A673 (cell line): ENCODE measurements around the gene COPS9. TPM values are rescaled to one million over a fixed set of nuclear protein-coding genes. Genes with fewer than 3 reads are reported as not detected.

ENCODE experiments used
- BruUV-seq: library from RNA; stranded (reverse); fragments of 400-500 nt; replicated peaks from 2 replicates; lab custom pipeline; 2021; lab: Mats Ljungman, UMichigan
- CTCF ChIA-PET: fragments of 300-600 bp; sonication (Branson Sonifier 250); formaldehyde crosslinking; loops from one replicate; lab custom pipeline; 2022; ENCODE audit warnings: antibody characterized with exemption; lab: Charles Lee
- POLR2A ChIA-PET: fragments of 300-600 bp; sonication (Branson Sonifier 250); formaldehyde crosslinking; loops from one replicate; lab custom pipeline; 2022; ENCODE audit warnings: antibody characterized with exemption; ENCODE audit not compliant: low non-redundant PET; lab: Charles Lee
- DNase-seq: peaks from one replicate; pipeline ENCODE4 v3.0.0-alpha.2; 2015; ENCODE audit warnings: low spot score
- H3K27ac ChIP-seq: fragments of 200-600 bp; sonication (generic); 2 replicates; pipeline ENCODE4 v1.5.1; 2016; ENCODE audit warnings: mixed run types, low read depth, mild to moderate bottlenecking, mixed read lengths, antibody characterized with exemption, low read length; ENCODE audit not compliant: poor library complexity, severe bottlenecking
- H3K27me3 ChIP-seq: fragments of 200-600 bp; sonication (generic); replicated peaks from 2 replicates; pipeline ENCODE4 v1.6.1; 2017; ENCODE audit warnings: mixed run types, low read depth, mild to moderate bottlenecking, mixed read lengths, antibody characterized with exemption, low read length; ENCODE audit not compliant: insufficient read depth, poor library complexity
- H3K36me3 ChIP-seq: fragments of 200-600 bp; sonication (generic); 2 replicates; pipeline ENCODE4 v1.6.1; 2016; ENCODE audit warnings: mixed run types, mild to moderate bottlenecking, mixed read lengths, antibody characterized with exemption, low read length; ENCODE audit not compliant: insufficient read depth, poor library complexity, severe bottlenecking
- H3K4me1 ChIP-seq: fragments of 200-600 bp; sonication (generic); 2 replicates; pipeline ENCODE4 v1.6.1; 2017; ENCODE audit warnings: mixed run types, mild to moderate bottlenecking, mixed read lengths, antibody characterized with exemption, low read length; ENCODE audit not compliant: insufficient read depth, poor library complexity, severe bottlenecking
- H3K4me3 ChIP-seq: fragments of 200-600 bp; sonication (generic); 2 replicates; pipeline ENCODE4 v1.5.1; 2016; ENCODE audit warnings: low read depth, mixed run types, mild to moderate bottlenecking, mixed read lengths, low read length; ENCODE audit not compliant: poor library complexity, severe bottlenecking
- H3K9me3 ChIP-seq: fragments of 200-600 bp; sonication (generic); 2 replicates; pipeline ENCODE4 v1.6.1; 2016; ENCODE audit warnings: mixed run types, low read depth, mild to moderate bottlenecking, mixed read lengths, antibody characterized with exemption, low read length; ENCODE audit not compliant: poor library complexity, severe bottlenecking
- CTCF ChIP-seq: fragments of 300-800, 200-600 bp; sonication (generic); conservative IDR thresholded peaks from 2 replicates; pipeline ENCODE4 v1.5.1; 2017; ENCODE audit warnings: low read depth, mild to moderate bottlenecking, antibody characterized with exemption, low read length, moderate library complexity, mixed read lengths
- EZH2 ChIP-seq: fragments of 200-600 bp; sonication (generic); IDR thresholded peaks from 2 replicates; pipeline ENCODE4 v1.6.1; 2017; ENCODE audit warnings: borderline replicate concordance, low read depth, mild to moderate bottlenecking, mixed read lengths, antibody characterized with exemption, low read length; ENCODE audit not compliant: poor library complexity, severe bottlenecking
- intact Hi-C: fragments of 100-400 bp; cut with micrococcal nuclease; formaldehyde crosslinking; loops from one replicate; pipeline ENCODE4 v1.10.0; 2022; ENCODE audit not compliant: unreplicated experiment
- total RNA-seq: library from RNA; stranded (reverse); gene quantifications from 2 replicates; pipeline ENCODE4 v1.2.3, GENCODE V29; 2021

COPS9 gene
- total RNA-seq, 1 experiment from 2014 or later, result 136 TPM

- intact Hi-C loops, result no loop called here
- Histone ChIP-seq H3K36me3 (peaks cover 30% of the 10 kb centered on the region), H3K9me3 (no peaks in the 10 kb centered on the region), H3K27ac (no peak overlapping the region), H3K4me3 (no peak overlapping the region), H3K27me3 (no peaks in the 10 kb centered on the region), H3K4me1 (peaks cover 5% of the 10 kb centered on the region)
- DNase-seq, result no peak
- no TSS peak for BruUV-seq
- CTCF ChIA-PET, result no interaction called here
- TF ChIP-seq EZH2 (no peak), CTCF (no peak)
- POLR2A ChIA-PET, result no interaction called here
These were observed 4.0 kb downstream of the COPS9 start for GRCh38 chr2:240131941-240132650.

- intact Hi-C loops, result no loop called here
- peaks cover 5% of the 10 kb centered on the region for H3K4me1 ChIP-seq
- no peaks in the 10 kb centered on the region for H3K27me3 ChIP-seq
- CTCF ChIA-PET, result no interaction called here
- H3K27ac ChIP-seq, result no peak overlapping the region
- TF ChIP-seq CTCF (no peak), EZH2 (no peak)
- H3K36me3 ChIP-seq, result peaks cover 30% of the 10 kb centered on the region
- no peak overlapping the region for H3K4me3 ChIP-seq
- no TSS peak for BruUV-seq
- POLR2A ChIA-PET, result no interaction called here
- DNase-seq, result no peak
- H3K9me3 ChIP-seq, result no peaks in the 10 kb centered on the region
These were observed 4.8 kb downstream of the COPS9 start for GRCh38 chr2:240131296-240131695.

GRCh38 chr2:240130393-240131195 lies 5.5 kb downstream of the COPS9 start:
- BruUV-seq, result no TSS peak
- DNase-seq, result no peak
- H3K27me3 ChIP-seq, result no peaks in the 10 kb centered on the region
- H3K27ac ChIP-seq, result no peak overlapping the region
- ChIA-PET CTCF (no interaction called here), POLR2A (no interaction called here)
- no peak overlapping the region for H3K4me3 ChIP-seq
- TF ChIP-seq EZH2 (no peak), CTCF (no peak)
- no peaks in the 10 kb centered on the region for H3K9me3 ChIP-seq
- peaks cover 5% of the 10 kb centered on the region for H3K4me1 ChIP-seq
- peaks cover 30% of the 10 kb centered on the region for H3K36me3 ChIP-seq
- intact Hi-C loops, result no loop called here
